ENCODE results near the gene TYW1B.
"Not testable (repeated sequence)": the region's sequence is repeated elsewhere in the genome, so short reads cannot be mapped to it uniquely, and the experiment has no call there.

TYW1B gene

DNA sequence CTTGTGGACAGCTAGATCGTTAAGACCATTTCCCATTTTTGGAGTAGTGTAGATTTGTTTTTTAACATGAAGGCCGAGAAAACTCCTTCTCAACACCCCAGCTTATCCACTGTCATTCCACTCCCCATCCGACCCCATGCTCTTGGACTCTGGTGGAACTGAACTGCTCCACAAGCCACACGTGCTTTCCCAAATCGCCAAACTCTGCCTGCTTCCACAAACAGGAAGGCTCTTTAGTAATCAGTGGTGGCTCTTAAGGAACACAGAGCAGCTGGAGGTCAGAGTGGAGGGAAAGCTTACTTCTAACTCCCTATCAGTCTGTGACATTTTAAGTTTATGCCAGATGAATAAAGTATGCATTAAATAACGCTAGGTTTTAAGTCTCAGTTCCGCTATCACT is 159.6 kb downstream of the TYW1B start:
- H3K27ac Mint-ChIP-seq; H3K27me3 Mint-ChIP-seq; H3K9me3 Mint-ChIP-seq; H3K4me1 Mint-ChIP-seq (ENCODE audit: low read depth); DNase-seq; H3K4me3 Mint-ChIP-seq: not testable (repeated sequence)
- H3K36me3 Mint-ChIP-seq (ENCODE audit: low read depth): peaks cover 33% of the 10 kb centered on the region

DNA sequence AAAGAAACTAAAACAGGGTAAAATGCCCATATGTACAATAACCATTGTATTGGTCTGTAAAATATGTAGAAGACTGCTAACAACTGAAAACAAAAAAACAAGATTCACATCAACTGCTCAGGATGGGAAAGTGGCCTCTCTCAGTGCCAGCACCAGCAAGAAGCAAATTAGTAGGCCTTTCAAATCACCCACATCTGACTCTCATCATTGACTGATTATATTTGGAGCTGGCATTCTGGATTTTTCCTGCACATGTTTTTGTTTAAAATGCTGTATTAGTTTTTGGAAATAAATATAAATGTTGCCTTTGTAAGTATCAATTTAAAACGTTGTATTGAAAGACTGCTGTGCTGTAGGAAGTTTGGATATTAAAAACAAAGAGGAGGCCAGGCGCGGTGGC is 161.0 kb downstream of the TYW1B start:
- H3K9me3 Mint-ChIP-seq; H3K27me3 Mint-ChIP-seq; H3K4me1 Mint-ChIP-seq (ENCODE audit: low read depth); H3K4me3 Mint-ChIP-seq; DNase-seq; H3K27ac Mint-ChIP-seq: not testable (repeated sequence)
- H3K36me3 Mint-ChIP-seq (ENCODE audit: low read depth): peaks cover 32% of the 10 kb centered on the region

DNA sequence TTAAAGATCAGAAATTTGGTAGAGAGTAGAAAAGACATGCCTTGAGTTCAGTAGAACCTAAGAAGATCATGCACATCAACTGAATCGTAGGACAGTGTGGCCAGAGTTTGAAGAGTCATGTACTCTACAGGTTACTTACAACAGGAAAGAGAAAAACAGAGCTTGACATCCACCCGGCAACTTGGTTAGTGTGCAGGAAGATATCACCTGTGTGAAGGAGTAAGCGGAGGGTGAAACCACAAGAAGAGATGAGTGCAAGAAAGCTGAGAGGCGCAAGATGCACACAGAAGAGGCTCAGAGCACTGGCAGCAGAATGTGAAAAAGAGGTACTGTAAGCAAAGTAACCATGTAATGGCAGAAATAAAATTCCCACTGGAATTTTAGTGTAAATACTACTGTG is 179.4 kb downstream of the TYW1B start:
- peaks cover 17% of the 10 kb centered on the region for H3K36me3 Mint-ChIP-seq (ENCODE audit: low read depth)
- H3K27ac Mint-ChIP-seq, DNase-seq, H3K4me3 Mint-ChIP-seq, H3K9me3 Mint-ChIP-seq, H3K27me3 Mint-ChIP-seq: not testable (repeated sequence)
- peaks cover 10% of the 10 kb centered on the region for H3K4me1 Mint-ChIP-seq (ENCODE audit: low read depth)

DNA sequence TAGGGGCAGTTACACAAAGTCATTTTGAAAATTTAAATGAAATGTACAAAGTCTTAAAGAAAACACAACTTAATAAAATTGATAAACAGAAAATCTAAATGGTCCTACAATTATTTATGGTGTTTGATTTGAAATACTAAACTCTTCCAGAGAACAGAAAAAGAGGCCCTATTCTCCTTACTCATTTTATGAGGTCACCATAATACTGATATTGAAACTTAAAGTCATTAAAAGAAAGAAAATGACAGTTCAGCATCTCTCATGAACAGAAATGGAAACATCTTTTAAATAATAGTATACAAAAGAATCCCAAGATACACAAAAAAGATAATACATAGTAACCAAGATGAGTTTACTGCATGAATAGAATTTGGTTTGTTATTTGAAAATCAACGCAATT is 184.3 kb downstream of the TYW1B start:
- not testable (repeated sequence) for H3K4me3 Mint-ChIP-seq
- peaks cover 13% of the 10 kb centered on the region for H3K36me3 Mint-ChIP-seq (ENCODE audit: low read depth)

DNA sequence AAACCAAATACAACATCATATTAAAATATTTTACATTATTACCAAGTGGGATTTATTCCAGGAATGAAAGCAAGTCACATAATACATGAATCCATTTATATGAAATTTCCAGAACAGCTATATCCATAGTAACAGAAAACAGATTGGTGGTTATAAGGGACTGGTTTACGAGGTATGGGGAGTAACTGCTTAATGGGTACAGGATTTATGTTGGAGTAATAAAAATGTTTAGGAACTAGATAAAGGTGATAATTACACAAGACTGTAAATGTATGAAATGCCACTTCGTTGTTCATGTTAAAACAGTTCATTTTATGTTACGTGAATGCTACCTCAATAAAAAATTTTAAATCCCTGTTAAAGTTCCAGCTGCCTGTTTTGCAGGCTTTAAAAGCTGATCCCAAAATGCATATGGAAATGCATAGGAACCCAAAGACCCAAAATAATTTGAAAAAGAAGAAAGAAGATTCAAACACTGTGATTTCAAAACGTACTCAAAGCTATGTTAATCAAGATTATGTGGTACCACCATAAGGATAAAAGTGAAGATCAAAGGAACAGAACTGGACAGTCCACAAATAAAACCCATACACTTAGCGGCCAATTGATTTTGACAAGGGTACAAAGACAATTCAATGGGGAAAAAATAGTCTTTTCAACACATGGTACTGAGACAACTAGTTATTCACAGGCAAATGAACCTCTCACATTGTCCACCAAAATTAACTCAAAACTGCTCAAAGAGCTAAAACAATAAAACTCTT is 186.3 kb downstream of the TYW1B start:
- H3K9me3 Mint-ChIP-seq, H3K27me3 Mint-ChIP-seq, DNase-seq, H3K27ac Mint-ChIP-seq, H3K4me3 Mint-ChIP-seq: not testable (repeated sequence)
- Mint-ChIP-seq H3K4me1 (ENCODE audit: low read depth) (peaks cover 10% of the 10 kb centered on the region), H3K36me3 (ENCODE audit: low read depth) (peaks cover 13% of the 10 kb centered on the region)

More for the DNA sequence above, 184.3 kb downstream of the TYW1B start:
- not testable (repeated sequence) for H3K27ac Mint-ChIP-seq, DNase-seq, H3K9me3 Mint-ChIP-seq, H3K27me3 Mint-ChIP-seq
- H3K4me1 Mint-ChIP-seq (ENCODE audit: low read depth): peaks cover 14% of the 10 kb centered on the region

DNA sequence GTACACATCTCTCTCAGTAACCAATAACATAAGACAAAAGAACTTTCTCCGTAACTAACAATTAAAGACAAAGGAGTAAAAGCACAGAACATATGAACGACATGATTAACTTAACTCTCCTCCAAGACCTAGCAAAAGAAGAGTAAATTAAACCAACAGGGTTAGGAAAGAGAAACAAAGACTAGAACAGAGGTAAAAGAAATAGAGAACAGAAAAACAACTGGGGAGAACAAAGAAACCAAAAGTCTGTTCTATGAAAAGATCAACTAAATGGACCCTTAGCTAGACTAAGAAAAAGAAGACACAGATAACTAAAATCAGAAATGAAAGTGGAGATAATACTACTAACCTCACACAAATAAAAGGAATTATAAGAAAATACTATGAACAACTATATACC is 187.3 kb downstream of the TYW1B start:
- DNase-seq, H3K9me3 Mint-ChIP-seq, H3K27ac Mint-ChIP-seq, H3K4me3 Mint-ChIP-seq, H3K27me3 Mint-ChIP-seq: not testable (repeated sequence)
- H3K36me3 Mint-ChIP-seq (ENCODE audit: low read depth): peaks cover 13% of the 10 kb centered on the region
- peaks cover 10% of the 10 kb centered on the region for H3K4me1 Mint-ChIP-seq (ENCODE audit: low read depth)

DNA sequence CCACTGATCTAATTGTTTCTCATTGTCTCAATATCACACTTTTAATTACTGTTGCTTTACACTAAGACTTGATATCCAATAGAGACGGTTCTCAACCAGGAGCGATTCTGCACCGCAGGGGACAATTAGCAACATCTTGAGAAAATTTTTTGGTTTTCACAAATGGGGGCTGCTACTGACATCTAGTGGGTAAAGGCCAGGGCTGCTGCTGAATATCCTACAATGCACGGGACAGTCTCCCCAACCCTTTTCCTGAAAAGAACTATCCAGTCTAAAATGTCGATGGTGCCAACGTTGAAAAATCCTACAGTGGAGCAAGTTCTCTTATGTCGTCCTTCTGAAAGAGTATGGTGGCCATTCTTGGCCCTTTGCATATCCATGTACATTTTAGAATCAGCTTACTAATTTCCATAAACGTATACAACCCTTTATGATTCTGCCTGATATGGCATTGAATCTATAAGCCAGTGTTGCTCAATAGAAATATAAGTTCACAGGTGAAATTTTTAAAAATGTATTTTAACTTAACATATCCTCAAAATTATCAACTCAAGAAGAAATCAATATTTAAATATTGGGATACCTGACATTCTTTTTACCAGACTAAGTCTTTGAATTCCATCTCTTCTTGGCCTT is 192.6 kb downstream of the TYW1B start:
- H3K36me3 Mint-ChIP-seq (ENCODE audit: low read depth); H3K4me3 Mint-ChIP-seq; H3K4me1 Mint-ChIP-seq (ENCODE audit: low read depth); H3K27ac Mint-ChIP-seq; H3K27me3 Mint-ChIP-seq; DNase-seq; H3K9me3 Mint-ChIP-seq: not testable (repeated sequence)

DNA sequence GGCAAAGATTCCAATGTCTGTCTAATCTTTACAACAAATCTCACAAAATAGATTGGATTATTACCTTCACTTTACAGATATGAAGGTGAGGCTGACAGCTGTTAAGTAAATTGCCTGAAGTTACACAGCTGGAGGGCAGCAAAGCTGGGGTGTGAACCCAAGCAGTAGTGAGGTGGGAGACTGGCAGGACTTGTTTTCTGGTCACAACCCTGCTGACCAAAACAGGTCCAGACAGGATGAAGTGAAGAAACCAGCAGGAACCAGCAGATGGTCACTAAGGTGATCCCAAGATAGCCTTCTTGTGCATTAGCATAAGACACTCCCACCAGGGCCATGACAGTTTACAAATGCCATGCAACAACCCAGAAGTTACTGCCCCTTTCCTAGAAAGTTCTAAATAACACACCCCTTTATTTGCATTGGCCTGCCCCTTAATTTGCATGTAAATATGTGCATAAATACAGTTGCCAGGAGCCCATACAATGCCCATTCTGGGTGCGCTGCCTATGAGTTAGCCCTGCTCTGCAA is 195.2 kb downstream of the TYW1B start:
- DNase-seq, H3K9me3 Mint-ChIP-seq, H3K27ac Mint-ChIP-seq: not testable (repeated sequence)

DNA sequence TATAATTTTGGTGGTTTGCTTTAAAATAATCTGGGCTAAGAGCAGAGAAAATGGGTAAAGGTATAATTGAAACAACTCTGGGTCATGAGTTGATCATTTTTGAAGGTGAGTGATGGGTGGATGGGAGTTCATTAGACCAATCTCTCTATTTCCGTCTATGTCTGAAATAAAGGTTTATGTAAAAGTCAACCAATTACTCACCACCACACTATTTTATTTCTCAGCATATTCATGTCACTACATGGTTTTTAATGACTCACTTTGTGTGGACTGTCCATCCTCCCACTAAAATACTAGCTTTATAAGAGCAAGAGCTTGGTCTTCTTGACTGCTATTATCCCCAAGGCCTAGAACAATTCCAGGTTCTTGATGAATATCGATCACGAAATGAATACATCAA is 199.6 kb downstream of the TYW1B start:
- DNase-seq; H3K4me3 Mint-ChIP-seq; H3K27me3 Mint-ChIP-seq; H3K9me3 Mint-ChIP-seq; H3K4me1 Mint-ChIP-seq (ENCODE audit: low read depth); H3K27ac Mint-ChIP-seq: not testable (repeated sequence)
- H3K36me3 Mint-ChIP-seq (ENCODE audit: low read depth): peaks cover 20% of the 10 kb centered on the region

More for the DNA sequence above, 195.2 kb downstream of the TYW1B start:
- not testable (repeated sequence) for H3K36me3 Mint-ChIP-seq (ENCODE audit: low read depth); H3K27me3 Mint-ChIP-seq; H3K4me3 Mint-ChIP-seq; H3K4me1 Mint-ChIP-seq (ENCODE audit: low read depth)

DNA sequence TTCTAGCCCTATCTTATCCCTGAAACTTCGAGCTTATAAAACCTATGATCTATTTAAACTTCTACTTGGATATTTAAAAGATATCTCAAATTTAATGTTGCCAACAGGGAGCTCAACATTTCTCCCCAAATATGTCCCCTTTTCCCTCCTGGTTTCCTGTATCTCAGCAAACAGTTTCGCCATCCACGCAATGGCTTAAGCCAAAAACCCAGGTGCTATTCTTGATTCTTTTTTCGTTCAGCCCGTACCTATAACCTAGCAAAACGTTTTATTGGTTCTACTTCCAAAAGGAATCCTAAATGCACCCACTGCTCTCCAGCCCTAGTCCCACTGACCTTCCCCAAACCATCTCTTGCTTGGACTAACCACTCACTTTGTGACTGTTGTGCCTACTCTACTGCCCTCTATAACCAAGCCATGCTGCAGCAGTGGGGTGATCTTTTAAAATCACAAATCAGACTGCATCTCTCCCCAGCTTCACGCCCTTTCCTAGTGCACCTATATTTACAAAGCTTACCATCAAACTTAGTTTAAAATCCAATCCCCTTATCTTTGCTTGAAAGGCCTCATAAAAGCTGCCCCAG is 201.5 kb downstream of the TYW1B start:
- H3K9me3 Mint-ChIP-seq; H3K4me3 Mint-ChIP-seq; H3K27me3 Mint-ChIP-seq; H3K4me1 Mint-ChIP-seq (ENCODE audit: low read depth); H3K27ac Mint-ChIP-seq; DNase-seq: not testable (repeated sequence)
- H3K36me3 Mint-ChIP-seq (ENCODE audit: low read depth): peaks cover 22% of the 10 kb centered on the region

DNA sequence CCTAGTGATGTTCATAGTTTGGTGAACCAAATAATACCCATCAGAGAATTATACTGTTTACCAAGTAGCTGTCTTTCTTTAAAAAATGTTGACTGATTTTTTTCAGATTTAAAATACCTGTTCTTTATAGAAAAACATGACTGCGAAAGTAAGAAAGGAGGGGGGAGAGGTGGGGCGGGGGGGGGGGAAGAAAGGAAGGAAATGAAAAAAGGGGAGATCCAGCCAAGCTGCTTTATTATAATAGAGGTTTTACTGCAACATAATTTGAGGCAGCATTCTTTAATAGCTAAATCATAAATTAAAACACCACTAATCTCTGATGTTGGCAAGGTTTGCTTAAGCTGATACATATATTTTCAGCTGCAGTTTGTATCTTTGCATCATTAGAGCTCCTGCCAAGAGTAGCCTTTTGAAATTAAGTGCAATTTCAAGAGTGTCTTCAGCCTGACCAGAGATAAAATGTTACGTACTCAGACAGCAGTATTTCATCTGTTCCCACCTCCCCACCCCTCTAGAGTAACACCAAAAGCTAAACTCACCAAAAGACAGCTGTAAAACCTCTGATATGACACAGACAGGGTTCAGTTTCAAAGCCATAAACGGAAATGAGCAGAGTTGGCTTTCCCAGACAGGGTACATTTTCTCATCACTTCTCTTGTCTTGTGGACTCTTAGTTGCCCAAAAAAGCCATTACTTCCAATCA is 202.1 kb downstream of the TYW1B start:
- H3K36me3 Mint-ChIP-seq (ENCODE audit: low read depth): peaks cover 28% of the 10 kb centered on the region
- H3K27me3 Mint-ChIP-seq; H3K4me1 Mint-ChIP-seq (ENCODE audit: low read depth); H3K27ac Mint-ChIP-seq; DNase-seq; H3K9me3 Mint-ChIP-seq; H3K4me3 Mint-ChIP-seq: not testable (repeated sequence)

DNA sequence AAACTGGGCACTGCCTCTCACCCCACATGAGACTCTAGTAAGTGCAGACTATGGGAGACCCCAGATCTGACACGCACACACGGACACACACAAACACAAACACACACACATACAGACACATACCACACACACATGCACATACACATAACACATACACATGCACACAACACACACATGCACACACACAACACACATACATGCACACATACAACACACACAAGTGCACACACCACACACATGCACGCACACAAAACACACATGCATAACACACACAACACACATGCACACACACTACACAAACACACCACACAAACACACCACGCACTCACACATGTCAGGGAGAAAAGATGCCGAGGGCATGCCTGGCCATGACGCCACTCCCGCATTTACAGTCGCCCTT is 205.5 kb downstream of the TYW1B start:
- Mint-ChIP-seq H3K4me1 (ENCODE audit: low read depth) (peaks cover 6% of the 10 kb centered on the region), H3K27ac (no peak overlapping the region), H3K27me3 (no peaks in the 10 kb centered on the region), H3K4me3 (no peak overlapping the region), H3K36me3 (ENCODE audit: low read depth) (peaks cover 34% of the 10 kb centered on the region), H3K9me3 (peaks cover 5% of the 10 kb centered on the region)
- no peak for DNase-seq

DNA sequence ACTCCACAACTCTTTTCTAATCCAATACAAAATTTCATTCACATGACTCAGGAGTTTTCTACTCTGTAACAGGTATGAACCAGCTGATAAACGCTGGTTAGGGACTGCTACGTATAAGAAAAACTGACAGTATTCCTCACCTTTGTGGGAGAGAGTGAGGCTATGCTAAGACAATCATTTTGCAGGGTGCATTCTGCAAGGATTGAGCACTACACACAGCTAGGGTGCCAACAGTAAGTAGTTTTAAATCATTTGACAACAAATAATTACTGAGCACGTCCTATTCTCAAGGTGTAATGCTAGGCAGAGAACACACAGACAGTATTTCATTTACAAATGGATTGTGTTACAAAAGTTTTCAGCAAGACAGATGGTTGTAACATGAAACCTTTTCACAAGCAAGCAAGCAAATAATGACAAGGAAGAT is 206.2 kb downstream of the TYW1B start:
- H3K27me3 Mint-ChIP-seq; H3K9me3 Mint-ChIP-seq; H3K27ac Mint-ChIP-seq; H3K4me3 Mint-ChIP-seq; DNase-seq; H3K4me1 Mint-ChIP-seq (ENCODE audit: low read depth): not testable (repeated sequence)
- peaks cover 34% of the 10 kb centered on the region for H3K36me3 Mint-ChIP-seq (ENCODE audit: low read depth)

DNA sequence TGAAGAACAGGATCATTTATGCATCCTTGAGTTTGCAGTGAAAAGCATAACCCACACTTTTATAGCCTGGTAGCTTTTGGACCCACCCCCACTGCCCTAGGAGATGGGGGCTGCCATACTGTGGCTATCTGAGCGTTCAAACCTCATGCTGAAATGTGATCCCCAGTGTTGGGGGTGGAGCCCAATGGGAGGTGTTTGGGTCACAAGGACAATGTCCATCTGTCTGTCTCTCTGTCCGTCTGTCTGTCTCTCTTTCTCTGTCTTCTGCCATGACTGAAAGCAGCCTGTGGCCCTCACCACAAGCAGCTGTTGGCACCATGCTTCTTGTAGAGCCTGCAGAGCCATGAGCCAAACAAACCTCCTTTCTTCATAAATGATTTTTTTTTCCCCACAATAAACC is 207.1 kb downstream of the TYW1B start:
- H3K9me3 Mint-ChIP-seq: peaks cover 11% of the 10 kb centered on the region
- DNase-seq; H3K27ac Mint-ChIP-seq; H3K4me1 Mint-ChIP-seq (ENCODE audit: low read depth); H3K4me3 Mint-ChIP-seq; H3K27me3 Mint-ChIP-seq: not testable (repeated sequence)
- H3K36me3 Mint-ChIP-seq (ENCODE audit: low read depth): peaks cover 42% of the 10 kb centered on the region
